ENCODE measurements around the gene ZNF585A.
"Not testable (repeated sequence)": the region's sequence is repeated elsewhere in the genome, so short reads cannot be mapped to it uniquely, and the experiment has no call there.

ZNF585A gene

DNA sequence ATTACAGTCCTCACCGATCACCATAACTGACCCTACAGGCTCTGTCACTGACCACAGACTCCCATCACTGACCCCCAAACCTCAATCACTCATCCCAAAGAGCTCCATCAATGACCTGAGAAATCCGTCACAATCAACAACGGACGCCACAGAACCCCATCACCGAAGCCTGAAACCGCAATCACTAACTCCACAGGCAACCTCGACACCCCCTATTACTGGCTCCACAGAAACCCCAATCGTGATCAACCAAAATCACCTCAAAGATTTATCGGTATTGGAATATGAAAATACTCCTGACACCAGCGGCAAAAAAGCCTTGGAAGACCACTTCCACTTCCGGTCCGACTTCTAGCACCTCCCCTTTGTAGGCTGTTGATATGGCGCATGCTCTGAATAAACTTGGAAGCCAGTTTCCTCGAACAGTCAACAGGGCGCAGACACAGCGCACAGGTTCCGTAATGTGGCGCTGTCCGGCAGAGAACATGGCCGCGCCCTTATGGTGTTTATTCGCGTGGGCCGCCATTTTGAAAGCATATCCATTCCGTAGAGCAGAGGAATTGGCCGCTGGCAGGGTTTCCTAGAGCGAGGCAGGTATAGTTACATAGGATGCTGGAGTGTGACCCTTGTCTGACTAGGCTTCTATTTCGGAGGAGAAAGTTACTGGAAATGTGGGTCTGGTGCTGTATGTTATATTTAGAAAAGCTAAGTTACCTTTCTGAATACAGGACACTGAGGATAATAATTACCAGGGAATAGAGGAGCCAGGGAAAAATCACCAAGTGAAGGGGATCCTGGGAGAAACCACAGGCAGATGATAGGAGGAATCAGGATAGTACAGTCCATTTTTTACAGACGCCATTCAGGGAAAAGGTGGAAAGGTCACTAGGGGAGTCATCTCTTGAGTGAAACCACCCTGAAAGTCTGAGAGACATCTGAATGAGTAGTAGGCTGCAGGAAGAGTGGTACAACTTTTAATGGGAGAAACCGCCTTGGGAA is at the start of gene ZNF585A:
TSS of gene ZNF585A (minus strand) at position 328 of the 999 bp plus-strand sequence. CDS start 2,785 bp downstream, outside the sequence.
- TF ChIP-seq JUND (IDR thresholded peaks at IDR 0.05; ENCODE audit: low read depth), result no peak

DNA sequence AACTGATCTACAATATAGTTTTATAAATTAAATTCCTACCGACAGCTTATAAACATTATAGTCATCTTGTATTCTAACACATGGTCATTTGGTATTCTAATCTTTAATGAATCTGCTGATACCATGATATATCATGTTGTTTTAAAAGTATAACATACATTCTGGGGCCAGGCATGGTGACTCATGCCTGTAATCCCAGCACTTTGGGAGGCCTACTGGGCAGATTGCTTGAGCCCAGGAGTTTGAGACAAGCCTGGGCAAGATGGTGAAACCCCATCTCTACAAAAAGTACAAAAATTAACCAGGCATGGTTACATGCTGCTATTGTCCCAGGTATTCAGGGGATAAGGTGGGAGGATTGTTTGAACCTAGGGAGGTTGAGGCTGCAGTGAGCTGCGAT is 48.6 kb upstream of the ZNF585A start:
- no peak for DNase-seq (ENCODE audit: low read depth in 1 of 2, low spot score in 1 of 2)
- in situ Hi-C loops (cut with HindIII; ENCODE audit: low pct_unique_long_range_greater_than_20kb, low sequenced_read_pairs), result no loop called here
- no peak for TF ChIP-seq JUND (IDR thresholded peaks at IDR 0.05; ENCODE audit: low read depth)

More for the DNA sequence above, at the start of gene ZNF585A:
- peak; percentile 42 to 96 for DNase-seq (ENCODE audit: low read depth in 1 of 2, low spot score in 1 of 2)
- in situ Hi-C loops (cut with HindIII; ENCODE audit: low pct_unique_long_range_greater_than_20kb, low sequenced_read_pairs), result no loop called here

DNA sequence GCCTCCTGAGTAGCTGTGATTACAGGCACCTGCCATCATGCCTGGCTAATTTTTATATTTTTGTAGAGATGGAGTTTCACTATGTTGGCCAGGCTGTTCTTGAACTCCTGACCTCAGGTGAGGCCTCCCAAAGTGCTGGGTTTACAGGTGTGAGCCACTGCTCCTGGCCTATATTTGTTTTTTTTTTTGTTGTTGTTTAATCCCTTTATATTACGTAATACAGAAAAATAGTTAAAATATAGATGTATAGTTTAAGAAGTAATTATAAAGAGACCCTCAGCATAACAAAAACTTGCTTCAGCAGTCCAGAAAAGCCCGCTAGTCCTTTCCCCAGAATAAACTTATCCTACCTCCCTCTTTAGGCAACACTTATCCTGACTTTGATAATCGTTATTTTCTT is 47.9 kb upstream of the ZNF585A start:
- DNase-seq (ENCODE audit: low read depth in 1 of 2, low spot score in 1 of 2), result no peak
- in situ Hi-C loops (cut with HindIII; ENCODE audit: low pct_unique_long_range_greater_than_20kb, low sequenced_read_pairs), result no loop called here
- no peak for TF ChIP-seq JUND (IDR thresholded peaks at IDR 0.05; ENCODE audit: low read depth)

DNA sequence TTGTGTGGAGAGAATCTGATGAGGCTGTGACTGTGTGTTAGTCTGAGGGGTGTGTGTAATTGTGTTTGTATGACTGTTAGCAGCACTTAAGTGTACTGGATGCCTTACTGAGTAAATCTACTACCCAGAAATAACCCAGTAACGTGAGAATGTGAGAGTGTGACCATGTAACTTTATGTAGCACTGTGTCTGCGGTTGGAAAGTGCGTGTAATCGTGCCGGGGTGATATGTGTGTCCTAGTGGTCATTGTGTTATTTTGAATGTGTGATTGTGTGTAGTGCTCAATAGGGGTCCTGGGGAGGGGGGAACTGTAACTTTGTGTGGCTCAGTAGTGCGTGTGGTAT is 46.1 kb upstream of the ZNF585A start:
- DNase-seq (ENCODE audit: low read depth in 1 of 2, low spot score in 1 of 2), result no peak
- in situ Hi-C loops (cut with HindIII; ENCODE audit: low pct_unique_long_range_greater_than_20kb, low sequenced_read_pairs), result no loop called here

DNA sequence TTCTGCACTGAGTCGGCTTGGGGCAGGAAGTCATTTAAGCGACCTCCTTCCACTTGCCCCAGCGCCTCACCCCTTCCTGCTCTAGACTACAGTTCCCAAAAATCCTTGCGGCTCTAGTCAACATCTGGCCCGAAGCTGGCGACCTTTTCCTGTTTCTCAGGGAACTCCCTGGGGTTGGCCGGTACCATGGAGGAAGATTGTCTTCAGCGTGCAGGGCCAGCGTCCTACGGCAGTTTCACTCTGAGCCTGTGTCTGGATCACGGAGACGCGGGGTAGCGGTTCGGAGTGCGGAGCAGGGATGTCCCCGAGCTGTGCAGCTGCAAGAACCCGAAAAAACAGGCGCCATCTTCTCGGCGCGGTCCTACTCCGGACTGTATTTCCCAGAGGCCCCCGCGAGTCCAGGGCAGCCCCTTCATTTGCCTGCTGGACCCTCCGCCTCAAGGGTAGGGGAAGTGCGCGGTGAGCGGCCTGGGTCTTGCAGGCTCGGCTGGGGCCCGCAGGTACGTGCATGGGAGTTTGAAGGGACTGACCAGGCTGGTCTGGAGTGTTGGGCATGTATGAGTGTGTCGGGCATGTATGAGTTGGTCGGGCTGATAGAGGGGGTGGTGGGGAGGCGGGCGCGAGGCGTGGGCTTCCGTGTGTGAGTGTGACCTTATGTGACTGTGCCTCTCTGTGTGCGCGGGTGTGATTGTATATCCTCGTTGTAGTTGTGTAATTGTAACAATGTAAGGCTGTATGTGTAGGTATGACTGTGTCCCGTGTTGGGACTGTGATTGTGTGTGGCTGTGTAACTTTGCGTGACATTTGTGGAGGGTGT is 45.5 kb upstream of the ZNF585A start, which contains the start of gene ZNF383:
TSS of gene ZNF383 (plus strand) at position 440 of the 817 bp plus-strand sequence. CDS start 12,240 bp downstream, outside the sequence.
- no peak for TF ChIP-seq JUND (IDR thresholded peaks at IDR 0.05; ENCODE audit: low read depth)
- DNase-seq (ENCODE audit: low read depth in 1 of 2, low spot score in 1 of 2), result peak; percentile 55 to 89
- in situ Hi-C loops (cut with HindIII; ENCODE audit: low pct_unique_long_range_greater_than_20kb, low sequenced_read_pairs), result no loop called here

More for the DNA sequence above, 46.1 kb upstream of the ZNF585A start:
- TF ChIP-seq JUND (IDR thresholded peaks at IDR 0.05; ENCODE audit: low read depth), result no peak

DNA sequence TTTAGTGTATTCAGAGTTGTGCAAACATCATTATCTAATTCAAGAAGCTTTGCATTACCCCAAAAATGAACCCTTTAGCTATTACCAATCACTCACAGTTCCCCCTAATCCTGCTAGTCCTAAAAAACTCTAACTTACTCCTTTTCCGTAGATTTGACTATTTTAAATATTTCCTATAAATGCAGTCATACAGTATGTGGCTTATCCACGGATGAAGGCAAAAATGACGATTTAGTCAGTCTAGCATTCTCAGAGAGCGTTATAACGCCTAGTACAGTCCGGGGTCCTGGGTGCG is 44.9 kb upstream of the ZNF585A start:
- no peak for DNase-seq (ENCODE audit: low read depth in 1 of 2, low spot score in 1 of 2)
- in situ Hi-C loops (cut with HindIII; ENCODE audit: low pct_unique_long_range_greater_than_20kb, low sequenced_read_pairs), result no loop called here
- no peak for TF ChIP-seq JUND (IDR thresholded peaks at IDR 0.05; ENCODE audit: low read depth)

DNA sequence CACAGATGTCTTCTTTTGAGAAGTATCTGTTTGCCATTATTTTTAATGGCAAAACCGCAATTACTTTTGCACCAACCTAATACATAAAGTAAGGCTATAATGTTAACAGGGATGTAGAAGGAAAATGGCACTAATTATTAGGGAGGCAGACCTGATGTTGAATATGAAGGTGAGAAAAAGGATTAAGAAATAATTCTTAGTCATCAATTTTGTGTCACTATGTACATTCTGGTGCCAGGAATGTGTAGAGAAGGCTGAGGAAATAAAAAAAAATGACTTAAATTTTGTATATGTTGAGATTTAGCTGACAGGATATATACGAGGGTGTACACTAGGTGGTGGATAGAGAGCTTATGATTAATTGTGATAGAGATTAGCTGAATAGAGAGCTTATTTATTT is 25.3 kb upstream of the ZNF585A start:
- in situ Hi-C loops (cut with HindIII; ENCODE audit: low pct_unique_long_range_greater_than_20kb, low sequenced_read_pairs), result no loop called here
- DNase-seq (ENCODE audit: low read depth in 1 of 2, low spot score in 1 of 2), result no peak
- no peak for TF ChIP-seq JUND (IDR thresholded peaks at IDR 0.05; ENCODE audit: low read depth)

DNA sequence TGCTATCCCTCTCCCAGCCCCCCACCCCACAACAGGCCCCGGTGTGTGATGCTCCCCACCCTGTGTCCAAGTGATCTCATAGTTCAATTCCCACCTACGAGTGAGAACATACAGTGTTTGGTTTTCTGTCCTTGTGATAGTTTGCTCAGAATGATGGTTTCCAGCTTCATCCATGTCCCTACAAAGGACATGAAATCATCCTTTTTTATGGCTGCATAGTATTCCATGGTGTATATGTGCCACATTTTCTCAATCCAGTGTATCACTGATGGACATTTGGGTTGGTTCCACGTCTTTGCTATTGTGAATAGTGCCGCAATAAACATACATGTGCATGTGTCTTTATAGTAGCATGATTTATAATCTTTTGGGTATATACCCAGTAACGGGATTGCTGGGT is 24.6 kb upstream of the ZNF585A start:
- DNase-seq (ENCODE audit: low read depth in 1 of 2, low spot score in 1 of 2); in situ Hi-C loops (cut with HindIII; ENCODE audit: low pct_unique_long_range_greater_than_20kb, low sequenced_read_pairs): not testable (repeated sequence)

DNA sequence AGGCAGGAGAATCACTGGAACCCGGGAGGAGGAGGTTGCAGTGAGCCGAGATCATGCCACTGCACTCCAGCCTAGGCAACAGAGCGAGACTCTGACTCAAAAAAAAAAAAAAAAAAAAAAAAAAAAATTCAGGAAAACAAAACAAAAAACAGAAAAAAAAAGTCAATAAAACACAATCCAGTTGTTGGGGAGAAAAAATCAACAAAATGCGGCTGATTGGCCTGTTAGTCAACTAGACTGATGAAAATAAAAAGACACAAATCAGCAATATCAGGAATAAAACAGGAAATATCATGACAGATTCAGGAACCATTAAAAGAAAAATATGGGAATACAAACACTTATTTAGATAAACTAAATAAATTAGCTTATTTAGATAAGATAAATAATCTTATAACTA is 22.8 kb upstream of the ZNF585A start:
- in situ Hi-C loops (cut with HindIII; ENCODE audit: low pct_unique_long_range_greater_than_20kb, low sequenced_read_pairs); DNase-seq (ENCODE audit: low read depth in 1 of 2, low spot score in 1 of 2): not testable (repeated sequence)

DNA sequence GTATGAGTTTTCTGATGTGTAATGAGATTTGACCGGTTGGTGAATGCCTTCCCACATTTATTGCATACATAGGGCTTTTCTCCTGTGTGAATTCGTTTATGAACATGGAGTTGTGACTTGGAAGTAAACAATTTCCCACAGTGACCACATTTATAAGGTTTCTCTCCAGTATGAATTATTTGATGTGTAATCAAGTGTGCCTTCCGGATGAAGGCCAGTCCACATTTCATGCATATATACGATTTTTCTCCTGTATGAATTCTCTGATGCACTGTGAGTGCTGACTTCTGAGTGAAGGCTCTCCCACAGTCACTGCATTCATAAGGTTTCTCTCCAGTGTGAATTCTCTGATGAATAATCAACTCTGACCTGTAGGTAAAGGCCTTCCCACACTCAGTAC is 13.6 kb upstream of the ZNF585A start:
- in situ Hi-C loops (cut with HindIII; ENCODE audit: low pct_unique_long_range_greater_than_20kb, low sequenced_read_pairs), result not testable (repeated sequence)

DNA sequence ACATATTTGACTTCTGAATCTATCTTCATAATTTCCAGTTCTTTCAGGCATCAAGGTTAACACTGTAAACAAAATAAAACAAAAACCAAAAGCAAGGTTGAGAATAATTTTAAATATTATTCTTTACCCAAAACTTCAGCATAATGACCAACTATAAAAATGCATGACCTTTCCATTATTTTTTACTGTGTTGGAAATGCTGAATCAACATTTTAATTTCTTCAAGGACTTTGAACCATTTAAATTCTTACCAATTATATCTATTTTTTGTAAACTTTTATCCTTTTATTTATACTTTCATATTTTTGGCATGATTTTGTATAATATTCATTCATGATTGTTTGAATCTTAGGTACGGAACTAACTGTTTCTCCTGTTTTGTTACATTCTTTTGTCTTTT is 6.9 kb downstream of the ZNF585A start:
- no peak for TF ChIP-seq JUND (IDR thresholded peaks at IDR 0.05; ENCODE audit: low read depth)
- in situ Hi-C loops (cut with HindIII; ENCODE audit: low pct_unique_long_range_greater_than_20kb, low sequenced_read_pairs), result no loop called here
- DNase-seq (ENCODE audit: low read depth in 1 of 2, low spot score in 1 of 2), result no peak

More for the DNA sequence above, 13.6 kb upstream of the ZNF585A start:
- not testable (repeated sequence) for DNase-seq (ENCODE audit: low read depth in 1 of 2, low spot score in 1 of 2)

DNA sequence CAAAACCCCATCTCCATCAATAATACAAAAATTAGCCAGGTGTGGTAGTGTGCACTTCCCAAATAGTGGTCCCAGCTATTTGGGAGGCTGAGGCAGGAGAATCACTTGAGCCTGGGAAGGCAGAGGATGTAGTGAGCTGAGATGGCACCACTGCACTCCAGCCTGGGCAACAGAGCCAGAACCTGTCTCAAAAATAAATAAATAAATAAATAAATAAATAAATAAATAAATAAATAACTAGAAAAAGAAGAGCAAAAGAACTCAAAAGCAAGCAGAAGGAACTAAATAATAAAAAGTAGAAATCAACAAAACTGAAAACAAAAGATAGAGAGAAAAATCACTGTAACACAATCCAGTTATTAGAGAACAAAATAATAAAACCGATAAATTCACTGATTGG is 12.3 kb downstream of the ZNF585A start:
- no peak for TF ChIP-seq JUND (IDR thresholded peaks at IDR 0.05; ENCODE audit: low read depth)
- in situ Hi-C loops (cut with HindIII; ENCODE audit: low pct_unique_long_range_greater_than_20kb, low sequenced_read_pairs), result no loop called here
- no peak for DNase-seq (ENCODE audit: low read depth in 1 of 2, low spot score in 1 of 2)

DNA sequence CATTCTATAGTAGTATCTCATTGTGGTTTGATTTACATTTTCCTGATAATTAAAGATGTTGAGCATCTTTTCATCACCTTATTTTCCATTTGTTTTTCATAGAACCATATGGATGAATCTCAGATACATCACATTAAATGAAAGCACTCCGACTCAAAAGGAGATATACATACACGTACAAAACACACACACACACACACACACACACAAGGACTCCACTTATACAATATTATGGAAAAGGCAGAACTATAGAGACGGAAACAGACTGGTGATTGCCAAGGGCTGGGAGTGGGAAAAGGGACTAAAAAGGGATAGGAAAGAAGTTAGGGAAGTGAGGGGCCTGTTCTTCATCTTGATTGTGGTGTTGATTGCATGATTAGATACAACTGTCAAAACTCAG is 24.3 kb downstream of the ZNF585A start:
- no peak for TF ChIP-seq JUND (IDR thresholded peaks at IDR 0.05; ENCODE audit: low read depth)

More for the DNA sequence above, 24.3 kb downstream of the ZNF585A start:
- DNase-seq (ENCODE audit: low read depth in 1 of 2, low spot score in 1 of 2), result no peak
- in situ Hi-C loops (cut with HindIII; ENCODE audit: low pct_unique_long_range_greater_than_20kb, low sequenced_read_pairs), result no loop called here
